Ovary (tissue), 3 donors: ENCODE data around the gene ANO7.

Experiments used
- CTCF ChIP-seq, 3 donors: fragments of 450-650 bp in 2 of 3; fragments of 200-600 bp in 1 of 3; IDR thresholded peaks; one replicate each; pipeline versions ENCODE4 v1.5.1 to v1.8.0; 2016 to 2022; ENCODE audit warnings: antibody characterized with exemption in 3 of 3, mild to moderate bottlenecking in 1 of 3
- EP300 ChIP-seq: sonication (generic); formaldehyde crosslinking; IDR thresholded peaks from one replicate; pipeline ENCODE4 v1.6.1; 2017; ENCODE audit warnings: antibody characterized with exemption
- POLR2A ChIP-seq: fragments of 450-650 bp; IDR thresholded peaks from one replicate; pipeline ENCODE4 v1.6.1; 2017; ENCODE audit warnings: antibody characterized with exemption, mild to moderate bottlenecking, moderate library complexity
- donor health status: DM: no; HTN: no; CAD: no.

DNA sequence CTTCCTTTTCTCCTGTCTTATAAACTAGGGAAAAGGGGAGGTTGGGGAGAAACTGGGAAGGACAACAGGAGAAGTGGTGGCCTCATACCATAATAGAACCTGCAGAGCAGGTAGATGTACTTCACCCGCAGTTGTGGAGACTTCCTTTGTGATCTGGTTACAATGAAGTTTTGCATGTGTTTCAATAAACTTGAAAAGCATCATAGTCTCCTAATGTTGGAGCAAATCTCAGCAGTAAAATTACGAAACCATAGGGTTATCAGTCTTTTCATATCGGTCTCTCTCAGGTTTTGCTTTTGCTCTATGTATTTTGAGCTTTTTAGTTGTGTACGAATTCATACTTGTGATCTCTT, 30.5 kb downstream of the ANO7 start:
- TF ChIP-seq EP300 (no peak), CTCF (IDR thresholded peaks at IDR 0.05) (no peak), POLR2A (no peak)
